ENCODE results near the gene SLC39A9.
A peak's percentile ranks its signal among the peaks of the same experiment; 100 is the strongest.

SLC39A9 gene

GRCh38 chr14:69489495-69489894 lies 91.0 kb downstream of the SLC39A9 start:
- ATAC-seq, result no peak
- TF ChIP-seq, protein P1, sequence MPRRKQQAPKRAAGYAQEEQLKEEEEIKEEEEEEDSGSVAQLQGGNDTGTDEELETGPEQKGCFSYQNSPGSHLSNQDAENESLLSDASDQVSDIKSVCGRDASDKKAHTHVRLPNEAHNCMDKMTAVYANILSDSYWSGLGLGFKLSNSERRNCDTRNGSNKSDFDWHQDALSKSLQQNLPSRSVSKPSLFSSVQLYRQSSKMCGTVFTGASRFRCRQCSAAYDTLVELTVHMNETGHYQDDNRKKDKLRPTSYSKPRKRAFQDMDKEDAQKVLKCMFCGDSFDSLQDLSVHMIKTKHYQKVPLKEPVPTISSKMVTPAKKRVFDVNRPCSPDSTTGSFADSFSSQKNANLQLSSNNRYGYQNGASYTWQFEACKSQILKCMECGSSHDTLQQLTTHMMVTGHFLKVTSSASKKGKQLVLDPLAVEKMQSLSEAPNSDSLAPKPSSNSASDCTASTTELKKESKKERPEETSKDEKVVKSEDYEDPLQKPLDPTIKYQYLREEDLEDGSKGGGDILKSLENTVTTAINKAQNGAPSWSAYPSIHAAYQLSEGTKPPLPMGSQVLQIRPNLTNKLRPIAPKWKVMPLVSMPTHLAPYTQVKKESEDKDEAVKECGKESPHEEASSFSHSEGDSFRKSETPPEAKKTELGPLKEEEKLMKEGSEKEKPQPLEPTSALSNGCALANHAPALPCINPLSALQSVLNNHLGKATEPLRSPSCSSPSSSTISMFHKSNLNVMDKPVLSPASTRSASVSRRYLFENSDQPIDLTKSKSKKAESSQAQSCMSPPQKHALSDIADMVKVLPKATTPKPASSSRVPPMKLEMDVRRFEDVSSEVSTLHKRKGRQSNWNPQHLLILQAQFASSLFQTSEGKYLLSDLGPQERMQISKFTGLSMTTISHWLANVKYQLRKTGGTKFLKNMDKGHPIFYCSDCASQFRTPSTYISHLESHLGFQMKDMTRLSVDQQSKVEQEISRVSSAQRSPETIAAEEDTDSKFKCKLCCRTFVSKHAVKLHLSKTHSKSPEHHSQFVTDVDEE (CRISPR knock-in tag; IDR thresholded peaks at IDR 0.05), result no peak
- no peak for TF ChIP-seq ISL1 (CRISPR knock-in tag; IDR thresholded peaks at IDR 0.05)

GRCh38 chr14:69490219-69490918 lies 91.9 kb downstream of the SLC39A9 start:
- ATAC-seq, result peak; percentile 31; the same call in 1 of the 3 replicates
- TF ChIP-seq, protein P1 (CRISPR knock-in tag; IDR thresholded peaks at IDR 0.05), result no peak
- TF ChIP-seq ZNF565 (CRISPR knock-in tag; conservative IDR thresholded peaks at IDR 0.05; ENCODE audit: low read depth) (no peak), ZNF70 (CRISPR knock-in tag; IDR thresholded peaks at IDR 0.05) (no peak), ZC3H10 (CRISPR knock-in tag; IDR thresholded peaks at IDR 0.05) (no peak), CSDC2 (CRISPR knock-in tag; IDR thresholded peaks at IDR 0.05) (no peak), ARNTL (CRISPR knock-in tag; IDR thresholded peaks at IDR 0.05; ENCODE audit: borderline replicate concordance, low read depth) (no peak), TCF4 (CRISPR knock-in tag; IDR thresholded peaks at IDR 0.05; ENCODE audit: borderline replicate concordance) (no peak)

DNA sequence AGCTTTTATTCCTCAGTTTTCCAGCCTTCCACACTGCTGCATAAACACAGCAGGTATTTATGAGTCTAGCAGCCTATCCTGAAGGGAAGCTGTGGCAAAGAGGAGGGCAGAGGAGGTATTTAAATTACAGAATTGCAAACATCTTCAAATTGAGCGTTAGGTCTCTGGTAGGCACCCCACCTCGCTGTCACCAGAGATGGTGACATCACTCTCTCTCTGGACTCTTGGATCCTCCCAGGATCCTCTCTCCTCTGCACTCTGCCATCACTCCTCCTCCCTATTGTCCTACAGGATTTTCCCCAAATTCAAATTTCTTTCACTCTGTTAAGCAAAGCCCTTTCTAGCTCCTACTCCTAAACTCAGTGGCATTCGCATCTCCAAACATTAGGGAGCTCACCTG lies 92.7 kb downstream of the SLC39A9 start:
- no peak for ATAC-seq
- TF ChIP-seq BACH2 (CRISPR knock-in tag; IDR thresholded peaks at IDR 0.05; ENCODE audit: borderline replicate concordance) (no peak), SNAI2 (CRISPR knock-in tag; IDR thresholded peaks at IDR 0.05) (no peak), TOX (CRISPR knock-in tag; IDR thresholded peaks at IDR 0.05; ENCODE audit: borderline replicate concordance) (no peak), ISL1 (CRISPR knock-in tag; IDR thresholded peaks at IDR 0.05) (no peak), ESRRG (CRISPR knock-in tag; IDR thresholded peaks at IDR 0.05) (no peak), POU6F1 (CRISPR knock-in tag; IDR thresholded peaks at IDR 0.05; ENCODE audit: borderline replicate concordance, low read depth) (no peak), ZFP30 (CRISPR knock-in tag; IDR thresholded peaks at IDR 0.05) (no peak)
- TF ChIP-seq, protein P2, sequence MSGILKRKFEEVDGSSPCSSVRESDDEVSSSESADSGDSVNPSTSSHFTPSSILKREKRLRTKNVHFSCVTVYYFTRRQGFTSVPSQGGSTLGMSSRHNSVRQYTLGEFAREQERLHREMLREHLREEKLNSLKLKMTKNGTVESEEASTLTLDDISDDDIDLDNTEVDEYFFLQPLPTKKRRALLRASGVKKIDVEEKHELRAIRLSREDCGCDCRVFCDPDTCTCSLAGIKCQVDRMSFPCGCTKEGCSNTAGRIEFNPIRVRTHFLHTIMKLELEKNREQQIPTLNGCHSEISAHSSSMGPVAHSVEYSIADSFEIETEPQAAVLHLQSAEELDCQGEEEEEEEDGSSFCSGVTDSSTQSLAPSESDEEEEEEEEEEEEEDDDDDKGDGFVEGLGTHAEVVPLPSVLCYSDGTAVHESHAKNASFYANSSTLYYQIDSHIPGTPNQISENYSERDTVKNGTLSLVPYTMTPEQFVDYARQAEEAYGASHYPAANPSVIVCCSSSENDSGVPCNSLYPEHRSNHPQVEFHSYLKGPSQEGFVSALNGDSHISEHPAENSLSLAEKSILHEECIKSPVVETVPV (CRISPR knock-in tag; IDR thresholded peaks at IDR 0.05), result no peak

GRCh38 chr14:69493038-69493437 lies 94.5 kb downstream of the SLC39A9 start:
- no peak for ATAC-seq
- TF ChIP-seq BACH2 (CRISPR knock-in tag; IDR thresholded peaks at IDR 0.05; ENCODE audit: borderline replicate concordance), result no peak
- no peak for TF ChIP-seq RARB (CRISPR knock-in tag; IDR thresholded peaks at IDR 0.05)
- no peak for TF ChIP-seq ZC3H10 (CRISPR knock-in tag; IDR thresholded peaks at IDR 0.05)
- TF ChIP-seq, protein P3, sequence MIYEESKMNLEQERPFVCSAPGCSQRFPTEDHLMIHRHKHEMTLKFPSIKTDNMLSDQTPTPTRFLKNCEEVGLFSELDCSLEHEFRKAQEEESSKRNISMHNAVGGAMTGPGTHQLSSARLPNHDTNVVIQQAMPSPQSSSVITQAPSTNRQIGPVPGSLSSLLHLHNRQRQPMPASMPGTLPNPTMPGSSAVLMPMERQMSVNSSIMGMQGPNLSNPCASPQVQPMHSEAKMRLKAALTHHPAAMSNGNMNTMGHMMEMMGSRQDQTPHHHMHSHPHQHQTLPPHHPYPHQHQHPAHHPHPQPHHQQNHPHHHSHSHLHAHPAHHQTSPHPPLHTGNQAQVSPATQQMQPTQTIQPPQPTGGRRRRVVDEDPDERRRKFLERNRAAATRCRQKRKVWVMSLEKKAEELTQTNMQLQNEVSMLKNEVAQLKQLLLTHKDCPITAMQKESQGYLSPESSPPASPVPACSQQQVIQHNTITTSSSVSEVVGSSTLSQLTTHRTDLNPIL (CRISPR knock-in tag; IDR thresholded peaks at IDR 0.05; ENCODE audit: low read depth), result no peak
- no peak for TF ChIP-seq TOX (CRISPR knock-in tag; IDR thresholded peaks at IDR 0.05; ENCODE audit: borderline replicate concordance)
- TF ChIP-seq ZNF70 (CRISPR knock-in tag; IDR thresholded peaks at IDR 0.05), result no peak
- TF ChIP-seq PATZ1 (CRISPR knock-in tag; IDR thresholded peaks at IDR 0.05; ENCODE audit: borderline replicate concordance), result no peak
- TF ChIP-seq ESRRG (CRISPR knock-in tag; IDR thresholded peaks at IDR 0.05), result no peak
- TF ChIP-seq, protein P1 (CRISPR knock-in tag; IDR thresholded peaks at IDR 0.05), result no peak
- no peak for TF ChIP-seq ARNTL (CRISPR knock-in tag; IDR thresholded peaks at IDR 0.05; ENCODE audit: borderline replicate concordance, low read depth)
- TF ChIP-seq ISL1 (CRISPR knock-in tag; IDR thresholded peaks at IDR 0.05), result no peak
- TF ChIP-seq SNAI2 (CRISPR knock-in tag; IDR thresholded peaks at IDR 0.05), result no peak

Data from SK-N-SH treated with all-trans-retinoic acid at 6 μM for 48 hours (cell line).